Activated CD8-positive, alpha-beta memory T cell treated with anti-CD3 and anti-CD28 coated beads for 36 hours (primary cell): ENCODE measurements around the gene SYT2. TPM values are rescaled to one million over a fixed set of nuclear protein-coding genes. Genes with fewer than 3 reads are reported as not detected.
"Not testable (repeated sequence)": the region's sequence is repeated elsewhere in the genome, so short reads cannot be mapped to it uniquely, and the experiment has no call there.

Experiments used
- CTCF ChIA-PET: fragments of 350-600 bp; sonication (Branson Sonifier 250); formaldehyde crosslinking; loops from one replicate; lab custom pipeline; 2021; ENCODE audit warnings: antibody characterized with exemption; lab: Charles Lee
- POLR2A ChIA-PET: fragments of 350-600 bp; sonication (Branson Sonifier 250); formaldehyde crosslinking; loops from one replicate; lab custom pipeline; 2021; ENCODE audit warnings: antibody characterized with exemption; lab: Charles Lee
- total RNA-seq, 2 experiments: library from RNA; stranded (reverse); gene quantifications; one replicate each; pipeline ENCODE4 v1.2.3, GENCODE V29; 2021

The SYT2 gene
- total RNA-seq, 2 experiments from 2014 or later: not detected

GRCh38 chr1:202654079-202654478 is 56.2 kb downstream of the SYT2 start:
- CTCF ChIA-PET: no interaction called here
- POLR2A ChIA-PET: no interaction called here

- CTCF ChIA-PET: no interaction called here
- POLR2A ChIA-PET: no interaction called here
These were observed 60.5 kb downstream of the SYT2 start for GRCh38 chr1:202649553-202650392.

DNA sequence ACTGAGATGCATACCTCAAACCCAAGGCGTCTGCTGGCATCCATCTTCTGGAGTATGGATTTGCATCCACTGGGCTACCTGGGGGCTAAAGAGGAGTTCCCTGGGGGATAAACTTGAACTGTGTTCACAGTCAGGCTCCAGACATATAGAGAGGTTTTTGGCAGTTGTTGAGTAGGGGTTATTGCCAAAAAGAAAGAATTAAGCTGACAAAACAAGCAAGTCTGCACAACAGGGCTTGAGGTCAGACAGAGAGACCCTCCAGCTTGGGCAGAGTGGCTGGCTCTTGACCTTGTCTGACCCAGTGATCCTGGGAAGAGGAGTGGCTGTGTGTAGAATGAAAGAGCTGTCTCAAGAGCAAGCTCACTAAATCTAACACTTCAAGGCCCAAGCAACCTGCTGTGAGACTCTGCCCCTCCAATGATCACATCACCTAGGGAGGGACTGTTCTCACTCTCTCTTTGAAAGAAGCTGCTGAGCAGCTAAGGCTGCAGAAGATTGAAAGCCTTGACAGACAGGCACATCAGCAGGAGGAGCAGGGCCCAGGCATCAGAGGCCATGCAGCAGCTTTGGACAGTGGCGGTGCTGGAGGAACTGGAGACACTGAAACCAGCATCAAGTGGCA is 61.5 kb downstream of the SYT2 start:
- POLR2A ChIA-PET: no interaction called here
- CTCF ChIA-PET: no interaction called here

- CTCF ChIA-PET: interaction anchor here (0.5 kb wide), 1 partner anchor 46 kb away, joined by 6 read pairs; no protein-coding TSS in a partner anchor
- POLR2A ChIA-PET: no interaction called here
These were observed 65.2 kb downstream of the SYT2 start for GRCh38 chr1:202645097-202645476.

DNA sequence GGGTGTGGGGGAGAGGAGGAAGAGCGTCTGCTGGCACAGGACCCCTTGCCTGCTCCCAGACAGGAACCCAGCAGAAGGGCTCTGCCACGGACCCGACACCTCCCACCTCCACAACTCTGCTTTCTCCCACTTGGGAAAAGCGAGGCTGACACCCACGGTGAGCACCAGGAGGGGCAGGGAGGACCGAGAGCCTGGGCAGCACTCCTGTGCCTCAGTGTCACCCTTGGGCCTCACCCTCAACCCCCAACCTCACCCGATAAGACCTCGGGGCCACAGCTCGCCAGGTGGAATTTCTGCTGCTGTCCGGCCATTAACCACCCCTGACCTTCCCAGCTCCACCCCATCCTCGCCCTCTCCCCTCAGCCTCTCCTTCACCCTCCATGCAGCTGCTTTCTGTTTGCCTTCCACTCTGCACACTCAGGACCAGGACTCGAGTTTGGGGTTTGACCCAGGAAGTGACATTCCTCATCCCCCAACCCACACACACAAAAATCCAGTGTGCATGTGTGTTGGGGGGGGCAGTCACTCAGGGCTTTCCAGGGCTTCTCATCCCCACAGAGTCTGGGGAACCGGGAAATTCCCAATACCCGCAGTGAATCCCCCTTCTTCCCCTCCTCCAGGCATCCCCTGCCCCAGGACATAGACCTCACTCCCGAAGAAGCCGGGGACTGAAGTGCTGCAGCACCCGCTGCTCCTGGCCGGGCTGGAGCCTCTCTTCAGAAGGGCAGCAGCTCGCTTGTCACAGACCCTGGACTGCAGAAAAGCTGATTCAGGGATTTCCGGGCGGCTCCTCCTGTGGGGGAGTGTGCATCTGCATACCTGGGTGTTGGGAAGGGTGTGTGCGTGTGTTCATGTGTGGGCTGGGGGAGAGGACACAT is 65.8 kb downstream of the SYT2 start:
- ChIA-PET POLR2A (no interaction called here), CTCF (no interaction called here)

GRCh38 chr1:202643397-202644218 is 66.6 kb downstream of the SYT2 start:
- ChIA-PET CTCF (interaction anchor here (0.6 kb wide), 1 partner anchor 346 kb away, joined by 3 read pairs; no protein-coding TSS in a partner anchor), POLR2A (no interaction called here)

DNA sequence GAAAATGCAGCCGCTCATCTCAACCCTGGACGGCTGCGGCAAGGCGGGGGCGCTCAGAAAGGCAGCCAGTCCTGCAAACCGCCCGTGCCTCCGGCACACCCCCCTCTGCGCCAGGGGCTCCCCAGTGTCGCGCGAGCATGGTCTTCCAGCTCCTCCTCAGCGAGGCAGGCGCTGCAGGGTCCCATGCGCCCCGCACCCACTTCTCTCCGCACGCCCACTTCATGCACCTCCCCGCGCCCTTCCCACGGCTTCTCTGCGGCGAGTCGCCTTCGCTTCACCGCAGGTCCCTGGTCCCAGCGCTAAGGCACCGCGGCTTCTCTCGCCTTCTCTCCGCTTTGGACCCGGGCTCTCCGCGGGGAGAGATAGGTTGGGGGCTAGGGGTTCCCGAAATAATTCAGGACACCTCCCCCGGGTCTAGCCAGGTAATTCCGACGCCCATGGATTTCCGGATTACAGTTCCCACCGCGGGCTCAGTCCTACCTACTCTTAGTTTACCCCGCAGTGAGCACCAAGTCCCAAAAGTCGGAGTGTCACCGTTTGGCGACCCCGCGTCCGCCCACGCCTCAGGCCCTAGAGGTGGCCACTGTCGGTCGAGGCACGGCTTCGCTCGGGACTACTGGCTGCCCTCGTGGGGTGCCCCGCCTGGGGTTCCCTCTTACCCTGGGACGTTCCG is 67.5 kb downstream of the SYT2 start:
- ChIA-PET POLR2A (no interaction called here), CTCF (interaction anchor here (0.6 to 1.1 kb wide), 2 partner anchors 18 to 19 kb away, joined by 3 read pairs; no protein-coding TSS in a partner anchor)

DNA sequence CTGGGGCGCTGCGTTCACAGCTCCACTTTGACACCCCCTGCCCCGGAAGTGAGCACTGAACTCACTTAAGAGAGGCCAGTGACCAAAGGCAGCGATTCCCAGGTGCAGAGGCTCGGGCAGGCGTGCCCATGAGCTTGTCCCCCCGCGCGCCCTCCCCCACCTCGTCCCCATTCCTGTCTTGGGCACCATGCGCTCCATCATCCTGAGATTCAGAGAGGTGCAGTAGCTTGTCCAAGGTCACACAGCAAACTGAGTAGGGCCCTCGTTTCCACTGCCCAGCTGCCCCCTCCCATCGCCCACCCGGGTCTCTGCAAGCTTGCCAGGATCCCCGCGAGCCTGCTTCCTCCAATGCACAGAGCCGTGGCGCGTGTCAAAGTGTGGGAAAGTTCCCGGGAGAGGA is 68.0 kb downstream of the SYT2 start:
- POLR2A ChIA-PET: no interaction called here

DNA sequence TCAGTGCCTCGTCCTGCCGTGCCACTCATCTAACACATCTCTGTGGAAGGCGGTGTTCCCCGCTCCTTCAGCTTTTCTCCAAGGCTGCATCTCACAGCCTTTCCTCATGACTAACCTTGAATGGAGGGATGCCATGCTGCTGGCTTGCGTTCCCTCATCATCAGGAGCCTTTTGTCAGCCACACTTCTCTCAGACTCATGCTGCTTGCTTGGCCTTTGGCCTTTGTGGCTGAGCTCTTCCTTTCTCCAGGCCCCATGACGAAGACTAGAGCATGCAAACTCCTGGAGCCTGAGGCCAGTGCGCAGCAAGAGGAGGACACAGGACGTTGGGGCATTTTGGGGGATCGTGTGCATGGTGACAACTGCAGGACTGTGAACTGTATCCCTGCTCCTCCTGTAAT is 70.8 kb downstream of the SYT2 start:
- POLR2A ChIA-PET: no interaction called here
- CTCF ChIA-PET: no interaction called here

More for the DNA sequence above, 68.0 kb downstream of the SYT2 start:
- CTCF ChIA-PET: interaction anchor here (0.6 to 1.1 kb wide), 2 partner anchors 19 to 20 kb away, joined by 3 read pairs; no protein-coding TSS in a partner anchor

DNA sequence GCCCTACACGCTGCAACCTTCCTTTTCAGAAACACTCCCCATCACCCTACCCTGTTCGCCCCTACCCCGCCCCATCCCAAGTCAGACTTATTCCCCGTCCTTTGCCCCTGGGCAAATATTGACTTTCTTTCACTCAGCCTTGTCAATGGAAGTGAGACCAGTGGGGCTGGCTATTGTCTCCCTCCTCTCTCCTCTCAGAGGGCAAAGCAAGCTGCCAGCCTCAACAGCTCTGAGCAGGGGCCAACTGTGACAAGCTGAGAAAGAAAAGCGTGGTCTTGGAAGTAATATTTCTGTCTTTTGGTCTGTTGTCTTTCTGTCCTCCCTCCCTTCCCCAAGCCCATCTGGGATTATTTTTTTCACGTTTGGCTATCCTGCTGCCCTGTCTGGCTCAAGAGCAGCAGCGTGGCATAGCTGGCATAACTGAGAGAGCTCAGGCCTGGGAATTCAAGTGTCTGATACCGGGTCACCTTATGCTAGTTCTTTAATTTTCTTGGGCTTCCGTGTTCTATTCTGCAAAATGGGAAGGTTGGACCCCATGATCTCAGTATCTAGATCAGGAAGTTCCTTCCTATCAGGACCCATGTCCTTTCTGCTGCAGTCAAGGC is 71.5 kb downstream of the SYT2 start:
- CTCF ChIA-PET, POLR2A ChIA-PET: not testable (repeated sequence)

DNA sequence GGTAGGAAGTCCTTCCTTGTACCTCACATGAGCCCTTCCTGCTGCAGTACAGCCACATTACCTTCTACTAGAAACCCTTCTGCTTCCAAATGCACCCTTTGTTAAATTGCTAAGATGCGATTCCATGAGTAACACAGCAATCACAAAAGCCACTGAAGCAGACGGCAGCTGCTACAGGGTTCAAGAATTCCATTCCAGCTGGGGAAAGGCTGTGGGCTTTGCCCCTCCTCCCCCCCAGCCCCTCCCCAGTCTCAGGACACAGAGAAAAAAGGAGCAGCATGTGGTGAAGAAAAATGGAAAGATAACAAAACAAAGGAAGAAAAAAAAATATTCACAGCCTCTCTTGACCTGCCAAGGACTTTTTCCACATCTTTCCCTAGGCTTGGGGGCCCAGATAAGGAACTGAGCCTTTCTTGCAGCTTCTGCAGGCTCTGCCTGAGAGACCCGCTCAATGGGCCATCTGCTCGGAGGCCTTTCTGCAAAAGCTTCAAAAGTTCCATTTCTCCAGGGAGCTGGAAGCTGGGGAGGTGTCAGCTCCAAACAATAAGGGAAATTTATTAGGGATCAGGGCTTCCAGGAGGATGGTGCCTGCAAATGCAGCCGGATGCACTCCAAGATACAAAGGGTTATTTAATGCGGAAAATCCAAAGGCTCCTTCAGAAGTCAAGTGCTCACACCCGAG is 72.1 kb downstream of the SYT2 start:
- POLR2A ChIA-PET: no interaction called here

GRCh38 chr1:202637321-202638018 is 72.8 kb downstream of the SYT2 start:
- CTCF ChIA-PET, POLR2A ChIA-PET: not testable (repeated sequence)

More for the DNA sequence above, 72.1 kb downstream of the SYT2 start:
- CTCF ChIA-PET: no interaction called here

DNA sequence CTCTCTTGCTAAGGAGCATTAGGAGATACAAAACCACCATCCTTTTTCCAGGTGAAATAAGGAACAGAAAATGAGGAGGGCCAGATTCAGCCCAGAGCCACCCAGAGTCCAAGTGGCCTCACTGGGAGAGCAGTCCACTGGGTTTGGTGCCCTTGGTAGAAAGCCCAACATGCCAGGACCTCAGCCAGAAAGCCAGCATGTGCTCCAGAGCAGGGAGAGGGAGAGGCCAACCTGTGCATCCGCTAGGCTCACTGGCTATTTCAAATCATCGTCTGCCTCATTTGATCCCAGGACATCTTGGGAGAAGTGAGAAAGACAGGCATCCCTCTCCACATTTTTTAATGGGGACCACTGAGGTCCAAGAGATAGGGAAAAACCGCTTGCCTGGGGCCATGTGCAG is 74.1 kb downstream of the SYT2 start:
- CTCF ChIA-PET: interaction anchor here (1.1 kb wide), 1 partner anchor 63 kb away, joined by 3 read pairs; no protein-coding TSS in a partner anchor
- POLR2A ChIA-PET: not testable (repeated sequence)

GRCh38 chr1:202632241-202632640 is 78.0 kb downstream of the SYT2 start:
- POLR2A ChIA-PET: no interaction called here

GRCh38 chr1:202631076-202631923 is 79.0 kb downstream of the SYT2 start:
- ChIA-PET CTCF (no interaction called here), POLR2A (no interaction called here)

More at GRCh38 chr1:202632241-202632640, 78.0 kb downstream of the SYT2 start:
- CTCF ChIA-PET: no interaction called here

GRCh38 chr1:202630541-202630940 is 79.7 kb downstream of the SYT2 start:
- ChIA-PET CTCF (no interaction called here), POLR2A (no interaction called here)
